Measurements from ENCODE around the gene TRIM14.

Gene TRIM14

DNA sequence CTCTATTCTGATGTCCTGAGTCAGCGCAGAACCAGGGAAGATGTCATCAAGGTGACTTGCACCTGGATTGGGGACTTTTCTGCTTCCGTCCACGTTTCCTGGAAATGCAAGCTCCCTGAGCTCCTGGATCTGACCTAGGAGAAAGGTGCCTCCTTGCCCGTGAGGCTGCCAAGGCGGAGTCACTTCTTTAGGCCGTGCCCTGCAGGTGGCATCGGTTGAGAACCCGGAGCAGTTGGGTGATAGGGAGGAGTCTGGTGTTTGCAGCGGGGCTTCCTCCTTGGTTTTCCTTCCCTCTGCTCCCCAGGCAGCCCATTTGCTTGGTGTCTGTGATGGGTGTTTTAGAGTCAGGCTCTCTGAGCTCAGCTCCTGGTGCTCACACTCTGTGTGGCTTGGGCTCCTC is 47.3 kb downstream of the TRIM14 start:
- H3K4me2 ChIP-seq (ENCODE audit: low read depth, low read length, poor library complexity, severe bottlenecking) = no peak overlapping the region
- H3K9me3 ChIP-seq (ENCODE audit: insufficient read depth, low read length) = no peaks in the 10 kb centered on the region
- no peak overlapping the region for H3K9ac ChIP-seq (ENCODE audit: low read length)
- H3K27me3 ChIP-seq (ENCODE audit: low read length) = no peaks in the 10 kb centered on the region
- H3K36me3 ChIP-seq (ENCODE audit: low read length) = no peaks in the 10 kb centered on the region
- no peak overlapping the region for H2AFZ ChIP-seq (ENCODE audit: low read depth, low read length, severe bottlenecking)
- H3K79me2 ChIP-seq (ENCODE audit: insufficient read depth, low read length) = peaks cover 5% of the 10 kb centered on the region
- no peak overlapping the region for H3K27ac ChIP-seq (ENCODE audit: low read depth, low read length)
- no peaks in the 10 kb centered on the region for H3F3A ChIP-seq (ENCODE audit: insufficient read depth)
- H4K20me1 ChIP-seq (ENCODE audit: low read depth, low read length) = no peaks in the 10 kb centered on the region
- H3K9me2 ChIP-seq (replicated peaks; ENCODE audit: insufficient read depth, low read length) = no peaks in the 10 kb centered on the region
- TF ChIP-seq, protein P1, sequence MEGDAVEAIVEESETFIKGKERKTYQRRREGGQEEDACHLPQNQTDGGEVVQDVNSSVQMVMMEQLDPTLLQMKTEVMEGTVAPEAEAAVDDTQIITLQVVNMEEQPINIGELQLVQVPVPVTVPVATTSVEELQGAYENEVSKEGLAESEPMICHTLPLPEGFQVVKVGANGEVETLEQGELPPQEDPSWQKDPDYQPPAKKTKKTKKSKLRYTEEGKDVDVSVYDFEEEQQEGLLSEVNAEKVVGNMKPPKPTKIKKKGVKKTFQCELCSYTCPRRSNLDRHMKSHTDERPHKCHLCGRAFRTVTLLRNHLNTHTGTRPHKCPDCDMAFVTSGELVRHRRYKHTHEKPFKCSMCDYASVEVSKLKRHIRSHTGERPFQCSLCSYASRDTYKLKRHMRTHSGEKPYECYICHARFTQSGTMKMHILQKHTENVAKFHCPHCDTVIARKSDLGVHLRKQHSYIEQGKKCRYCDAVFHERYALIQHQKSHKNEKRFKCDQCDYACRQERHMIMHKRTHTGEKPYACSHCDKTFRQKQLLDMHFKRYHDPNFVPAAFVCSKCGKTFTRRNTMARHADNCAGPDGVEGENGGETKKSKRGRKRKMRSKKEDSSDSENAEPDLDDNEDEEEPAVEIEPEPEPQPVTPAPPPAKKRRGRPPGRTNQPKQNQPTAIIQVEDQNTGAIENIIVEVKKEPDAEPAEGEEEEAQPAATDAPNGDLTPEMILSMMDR (IDR thresholded peaks at IDR 0.05; ENCODE audit: insufficient read depth, low read length, poor library complexity, severe bottlenecking) = no peak
- no peak for TF ChIP-seq EZH2phosphoT487 (conservative IDR thresholded peaks at IDR 0.05; ENCODE audit: low read length)
- H3K4me3 ChIP-seq (ENCODE audit: insufficient read depth, low read length, poor library complexity, severe bottlenecking) = no peak overlapping the region

DNA sequence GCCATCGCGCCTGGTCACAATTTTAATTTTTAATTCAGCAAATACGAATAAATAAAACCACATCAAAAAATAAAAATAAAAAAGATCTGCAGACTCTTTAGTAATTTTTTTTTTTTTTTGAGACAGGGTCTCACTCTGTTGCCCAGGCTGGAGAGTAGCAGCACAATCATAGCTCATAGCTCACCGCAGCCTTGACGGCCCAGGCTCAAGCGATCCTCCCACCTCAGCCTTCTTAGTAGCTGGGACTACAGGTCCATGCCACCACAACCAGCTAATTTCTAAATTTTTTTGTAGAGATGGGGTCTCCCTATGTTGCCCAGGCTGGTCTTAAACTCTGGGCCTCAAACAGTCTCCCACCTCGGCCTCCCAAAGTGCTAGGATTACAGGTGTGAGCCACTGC is 48.3 kb downstream of the TRIM14 start:
- Histone ChIP-seq H3K27me3 (ENCODE audit: low read length) (no peaks in the 10 kb centered on the region), H3K9me2 (replicated peaks; ENCODE audit: insufficient read depth, low read length) (no peaks in the 10 kb centered on the region), H3K9me3 (ENCODE audit: insufficient read depth, low read length) (no peaks in the 10 kb centered on the region), H4K20me1 (ENCODE audit: low read depth, low read length) (no peaks in the 10 kb centered on the region), H3K9ac (ENCODE audit: low read length) (no peak overlapping the region), H3F3A (ENCODE audit: insufficient read depth) (no peaks in the 10 kb centered on the region), H2AFZ (ENCODE audit: low read depth, low read length, severe bottlenecking) (no peak overlapping the region), H3K4me2 (ENCODE audit: low read depth, low read length, poor library complexity, severe bottlenecking) (no peak overlapping the region), H3K27ac (ENCODE audit: low read depth, low read length) (no peak overlapping the region), H3K79me2 (ENCODE audit: insufficient read depth, low read length) (peaks cover 6% of the 10 kb centered on the region), H3K36me3 (ENCODE audit: low read length) (no peaks in the 10 kb centered on the region), H3K4me3 (ENCODE audit: insufficient read depth, low read length, poor library complexity, severe bottlenecking) (no peak overlapping the region)
- TF ChIP-seq, protein P1 (IDR thresholded peaks at IDR 0.05; ENCODE audit: insufficient read depth, low read length, poor library complexity, severe bottlenecking) = no peak
- no peak for TF ChIP-seq EZH2phosphoT487 (conservative IDR thresholded peaks at IDR 0.05; ENCODE audit: low read length)

DNA sequence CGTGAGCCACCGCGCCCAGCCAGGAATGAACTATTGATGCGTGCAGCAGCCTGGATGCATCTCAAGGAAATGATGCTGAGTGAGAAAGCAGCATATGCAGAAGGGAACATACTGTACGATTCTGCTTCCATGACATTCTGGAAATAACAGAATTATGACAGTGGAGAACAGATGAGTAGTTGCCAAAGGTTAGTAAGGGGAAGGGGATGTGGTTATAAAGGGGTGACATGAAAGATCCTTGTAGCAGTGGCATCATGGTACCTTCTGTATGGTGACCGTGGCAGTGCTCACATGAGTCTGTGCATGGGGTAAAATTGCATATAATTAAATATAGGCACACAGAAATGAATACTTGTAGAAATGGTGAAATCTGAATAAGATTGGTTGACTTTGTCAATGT is 49.5 kb downstream of the TRIM14 start:
- H3K27ac ChIP-seq (ENCODE audit: low read depth, low read length) = no peak overlapping the region
- no peaks in the 10 kb centered on the region for H3K36me3 ChIP-seq (ENCODE audit: low read length)
- TF ChIP-seq, protein P1 (IDR thresholded peaks at IDR 0.05; ENCODE audit: insufficient read depth, low read length, poor library complexity, severe bottlenecking) = no peak
- no peak for TF ChIP-seq EZH2phosphoT487 (conservative IDR thresholded peaks at IDR 0.05; ENCODE audit: low read length)
- no peaks in the 10 kb centered on the region for H3K9me2 ChIP-seq (replicated peaks; ENCODE audit: insufficient read depth, low read length)
- no peak overlapping the region for H3K4me2 ChIP-seq (ENCODE audit: low read depth, low read length, poor library complexity, severe bottlenecking)
- H3K27me3 ChIP-seq (ENCODE audit: low read length) = no peaks in the 10 kb centered on the region
- no peak overlapping the region for H3K4me3 ChIP-seq (ENCODE audit: insufficient read depth, low read length, poor library complexity, severe bottlenecking)
- no peaks in the 10 kb centered on the region for H3F3A ChIP-seq (ENCODE audit: insufficient read depth)
- no peaks in the 10 kb centered on the region for H4K20me1 ChIP-seq (ENCODE audit: low read depth, low read length)
- no peak overlapping the region for H3K9ac ChIP-seq (ENCODE audit: low read length)
- H3K9me3 ChIP-seq (ENCODE audit: insufficient read depth, low read length) = no peaks in the 10 kb centered on the region
- no peak overlapping the region for H2AFZ ChIP-seq (ENCODE audit: low read depth, low read length, severe bottlenecking)
- H3K79me2 ChIP-seq (ENCODE audit: insufficient read depth, low read length) = peaks cover 6% of the 10 kb centered on the region

All from SU-DHL-6 (cell line).